ENCODE data around the gene GPC6.

The GPC6 gene

GRCh38 chr13:94431574-94431973 is 1205.0 kb downstream of the GPC6 start:
- TF ChIP-seq CTCF (IDR thresholded peaks at IDR 0.05; ENCODE audit: extremely low read depth, insufficient read depth, missing control alignments): no peak
- in situ Hi-C loops (cut with MboI; ENCODE audit: low pct_unique_long_range_greater_than_20kb, low sequenced_read_pairs, unreplicated experiment): loop anchor here (10.0 kb wide), 1 partner anchor 183 kb away; no protein-coding TSS in a partner anchor
- DNase-seq (ENCODE audit: low spot score): no peak

GRCh38 chr13:94431987-94432386 is 1205.4 kb downstream of the GPC6 start:
- no peak for DNase-seq (ENCODE audit: low spot score)
- in situ Hi-C loops (cut with MboI; ENCODE audit: low pct_unique_long_range_greater_than_20kb, low sequenced_read_pairs, unreplicated experiment): loop anchor here (10.0 kb wide), 1 partner anchor 183 kb away; no protein-coding TSS in a partner anchor
- TF ChIP-seq CTCF (IDR thresholded peaks at IDR 0.05; ENCODE audit: extremely low read depth, insufficient read depth, missing control alignments): no peak

- TF ChIP-seq CTCF (IDR thresholded peaks at IDR 0.05; ENCODE audit: extremely low read depth, insufficient read depth, missing control alignments): no peak
- in situ Hi-C loops (cut with MboI; ENCODE audit: low pct_unique_long_range_greater_than_20kb, low sequenced_read_pairs, unreplicated experiment): loop anchor here (10.0 kb wide), 1 partner anchor 181 kb away; no protein-coding TSS in a partner anchor
- peak; percentile 6 for DNase-seq (ENCODE audit: low spot score)
Observed at GRCh38 chr13:94433055-94433961, 1206.7 kb downstream of the GPC6 start.

GRCh38 chr13:94435604-94436226 is 1209.1 kb downstream of the GPC6 start:
- peak; percentile 48 for TF ChIP-seq CTCF (IDR thresholded peaks at IDR 0.05; ENCODE audit: extremely low read depth, insufficient read depth, missing control alignments)
- in situ Hi-C loops (cut with MboI; ENCODE audit: low pct_unique_long_range_greater_than_20kb, low sequenced_read_pairs, unreplicated experiment): loop anchor here (10.0 kb wide), 1 partner anchor 179 kb away; no protein-coding TSS in a partner anchor
- DNase-seq (ENCODE audit: low spot score): peak; percentile 45

GRCh38 chr13:94444826-94445225 is 1218.2 kb downstream of the GPC6 start:
- DNase-seq (ENCODE audit: low spot score): no peak
- TF ChIP-seq CTCF (IDR thresholded peaks at IDR 0.05; ENCODE audit: extremely low read depth, insufficient read depth, missing control alignments): no peak
- in situ Hi-C loops (cut with MboI; ENCODE audit: low pct_unique_long_range_greater_than_20kb, low sequenced_read_pairs, unreplicated experiment): no loop called here

- no peak for DNase-seq (ENCODE audit: low spot score)
- in situ Hi-C loops (cut with MboI; ENCODE audit: low pct_unique_long_range_greater_than_20kb, low sequenced_read_pairs, unreplicated experiment): no loop called here
- no peak for TF ChIP-seq CTCF (IDR thresholded peaks at IDR 0.05; ENCODE audit: extremely low read depth, insufficient read depth, missing control alignments)
Observed at GRCh38 chr13:94454334-94454733, 1227.7 kb downstream of the GPC6 start.
